Activated CD4-positive, alpha-beta memory T cell treated with anti-CD3 and anti-CD28 coated beads for 36 hours (primary cell): ENCODE measurements around the gene GPR17. TPM values are rescaled to one million over a fixed set of nuclear protein-coding genes. Genes with fewer than 3 reads are reported as not detected.

ENCODE experiments used
- CTCF ChIA-PET: fragments of 350-600 bp; sonication (Branson Sonifier 250); formaldehyde crosslinking; loops from one replicate; lab custom pipeline; 2021; ENCODE audit warnings: antibody characterized with exemption, inconsistent platforms; lab: Charles Lee
- POLR2A ChIA-PET: fragments of 350-600 bp; sonication (Branson Sonifier 250); formaldehyde crosslinking; loops from one replicate; lab custom pipeline; 2021; ENCODE audit warnings: antibody characterized with exemption; lab: Charles Lee
- DNase-seq: peaks from one replicate; pipeline ENCODE4 v3.0.0-alpha.2; 2020
- H3K27ac Mint-ChIP-seq: one replicate; pipeline ENCODE4 v1.8.0; 2021; ENCODE audit warnings: mixed read lengths
- H3K27me3 Mint-ChIP-seq: one replicate; pipeline ENCODE4 v1.8.0; 2021; ENCODE audit warnings: mixed read lengths
- H3K36me3 Mint-ChIP-seq: one replicate; pipeline ENCODE4 v1.8.0; 2021; ENCODE audit warnings: mixed read lengths
- H3K4me1 Mint-ChIP-seq: one replicate; pipeline ENCODE4 v1.8.0; 2021; ENCODE audit warnings: low read depth, mixed read lengths
- H3K4me3 Mint-ChIP-seq: one replicate; pipeline ENCODE4 v1.8.0; 2021; ENCODE audit warnings: mild to moderate bottlenecking, mixed read lengths
- H3K9me3 Mint-ChIP-seq: one replicate; pipeline ENCODE4 v1.8.0; 2021; ENCODE audit warnings: mixed read lengths
- intact Hi-C: fragments of 100-400 bp; cut with micrococcal nuclease; formaldehyde crosslinking; loops from one replicate; pipeline ENCODE4 v1.15.1; 2023
- total RNA-seq, 2 experiments: library from RNA; stranded (reverse); gene quantifications; one replicate each; pipeline ENCODE4 v1.2.3, GENCODE V29; 2021

Gene GPR17
- total RNA-seq, 2 experiments from 2014 or later: not detected

GRCh38 chr2:127662937-127663565 lies 17.1 kb downstream of the GPR17 start:
- Mint-ChIP-seq H3K27me3 (peaks cover 46% of the 10 kb centered on the region), H3K4me3 (no peak overlapping the region), H3K36me3 (no peaks in the 10 kb centered on the region), H3K4me1 (no peaks in the 10 kb centered on the region), H3K9me3 (no peaks in the 10 kb centered on the region), H3K27ac (no peak overlapping the region)
- intact Hi-C loops: no loop called here
- DNase-seq: no peak
- CTCF ChIA-PET: no interaction called here
- POLR2A ChIA-PET: no interaction called here

DNA sequence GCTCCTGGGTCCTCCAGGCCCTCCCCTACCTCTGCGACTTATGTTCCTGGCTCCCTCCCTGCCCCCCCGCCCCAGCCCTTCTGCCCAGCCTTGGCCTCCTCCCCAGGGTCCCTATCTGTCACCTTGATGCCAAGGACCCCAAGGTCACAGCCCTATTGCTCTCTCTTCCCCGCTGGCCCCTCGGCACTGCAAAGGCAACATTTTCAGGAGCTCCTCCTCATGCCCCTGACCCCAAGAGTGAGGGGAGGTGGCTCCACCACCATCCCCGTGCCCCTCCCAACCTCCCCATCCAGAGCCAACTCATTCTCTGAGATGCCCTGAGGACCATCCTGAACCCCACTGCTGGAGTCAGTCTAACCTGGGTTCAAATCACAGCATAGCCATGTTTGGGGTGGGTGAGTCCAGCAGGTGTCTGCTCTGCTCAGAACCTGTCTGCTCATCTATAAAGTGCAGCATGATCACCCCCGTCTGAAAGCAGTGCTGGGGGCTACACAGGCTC lies 17.7 kb downstream of the GPR17 start:
- CTCF ChIA-PET: no interaction called here
- H3K4me3 Mint-ChIP-seq: no peak overlapping the region

GRCh38 chr2:127664065-127664894 lies 18.3 kb downstream of the GPR17 start:
- DNase-seq: peak; percentile 5
- no peak overlapping the region for H3K4me3 Mint-ChIP-seq
- ChIA-PET POLR2A (no interaction called here), CTCF (no interaction called here)
- intact Hi-C loops: no loop called here
- H3K4me1 Mint-ChIP-seq: no peaks in the 10 kb centered on the region
- peaks cover 49% of the 10 kb centered on the region for H3K27me3 Mint-ChIP-seq
- H3K36me3 Mint-ChIP-seq: no peaks in the 10 kb centered on the region
- no peaks in the 10 kb centered on the region for H3K9me3 Mint-ChIP-seq
- no peak overlapping the region for H3K27ac Mint-ChIP-seq

More for the DNA sequence above, 17.7 kb downstream of the GPR17 start:
- POLR2A ChIA-PET: no interaction called here
- intact Hi-C loops: no loop called here
- no peaks in the 10 kb centered on the region for H3K36me3 Mint-ChIP-seq
- H3K9me3 Mint-ChIP-seq: no peaks in the 10 kb centered on the region
- peaks cover 46% of the 10 kb centered on the region for H3K27me3 Mint-ChIP-seq
- DNase-seq: peak; percentile 4
- no peaks in the 10 kb centered on the region for H3K4me1 Mint-ChIP-seq
- no peak overlapping the region for H3K27ac Mint-ChIP-seq

DNA sequence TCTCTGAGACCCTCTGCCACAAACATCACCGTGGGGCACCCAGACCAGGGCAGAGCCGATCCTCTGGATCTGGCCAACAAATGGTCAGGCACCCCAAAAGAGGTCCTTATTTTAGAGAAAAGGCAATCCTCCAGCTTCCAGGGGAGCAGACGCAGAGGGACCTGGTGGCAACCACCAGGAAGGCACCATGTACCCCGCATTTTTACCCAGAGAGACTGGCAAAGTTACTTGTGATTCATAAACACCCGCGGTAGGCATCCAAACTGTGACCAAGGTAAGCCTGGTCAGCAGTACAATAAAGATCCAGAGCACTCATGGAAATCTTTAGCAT lies 18.9 kb downstream of the GPR17 start:
- Mint-ChIP-seq H3K27ac (no peak overlapping the region), H3K4me1 (no peaks in the 10 kb centered on the region), H3K27me3 (peaks cover 49% of the 10 kb centered on the region), H3K36me3 (no peaks in the 10 kb centered on the region), H3K9me3 (no peaks in the 10 kb centered on the region), H3K4me3 (no peak overlapping the region)
- DNase-seq: no peak
- intact Hi-C loops: no loop called here
- ChIA-PET CTCF (no interaction called here), POLR2A (interaction anchor here (0.5 kb wide), 1 partner anchor 125 kb away, joined by 3 read pairs; no protein-coding TSS in a partner anchor)

DNA sequence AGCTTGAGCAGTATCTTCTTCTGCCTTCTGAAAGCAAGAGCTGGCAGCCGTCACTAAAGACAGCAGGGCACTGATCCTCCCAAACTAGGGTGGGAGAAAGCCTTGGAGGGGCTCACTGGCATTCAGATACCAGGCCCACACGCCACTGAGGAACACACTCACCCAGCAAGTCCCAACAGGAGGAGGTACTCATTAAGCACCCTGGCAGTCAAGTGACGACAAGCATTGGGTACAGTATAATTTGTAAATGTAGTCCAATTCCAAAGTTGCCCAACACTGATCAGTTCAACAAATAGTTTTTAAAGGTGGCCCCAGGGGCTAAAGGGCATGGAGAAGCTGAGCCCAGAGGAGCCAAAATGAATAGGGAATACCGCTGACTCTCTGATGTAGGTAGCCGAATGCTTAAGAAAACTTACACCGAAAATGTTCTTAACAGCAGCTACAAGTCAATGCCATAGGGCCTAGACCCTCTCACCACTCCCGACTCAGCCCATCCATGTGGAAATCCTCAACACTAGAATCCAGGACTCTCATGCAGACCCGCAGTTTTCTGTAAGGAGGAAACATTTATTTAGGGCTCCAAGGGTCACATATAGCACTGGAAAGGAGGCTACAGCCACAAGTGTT lies 19.4 kb downstream of the GPR17 start:
- Mint-ChIP-seq H3K27ac (no peak overlapping the region), H3K4me1 (no peaks in the 10 kb centered on the region), H3K27me3 (peaks cover 54% of the 10 kb centered on the region), H3K4me3 (no peak overlapping the region), H3K9me3 (no peaks in the 10 kb centered on the region), H3K36me3 (no peaks in the 10 kb centered on the region)
- ChIA-PET POLR2A (interaction anchor here (0.5 kb wide), 1 partner anchor 125 kb away, joined by 3 read pairs; no protein-coding TSS in a partner anchor), CTCF (no interaction called here)
- intact Hi-C loops: no loop called here
- no peak for DNase-seq

DNA sequence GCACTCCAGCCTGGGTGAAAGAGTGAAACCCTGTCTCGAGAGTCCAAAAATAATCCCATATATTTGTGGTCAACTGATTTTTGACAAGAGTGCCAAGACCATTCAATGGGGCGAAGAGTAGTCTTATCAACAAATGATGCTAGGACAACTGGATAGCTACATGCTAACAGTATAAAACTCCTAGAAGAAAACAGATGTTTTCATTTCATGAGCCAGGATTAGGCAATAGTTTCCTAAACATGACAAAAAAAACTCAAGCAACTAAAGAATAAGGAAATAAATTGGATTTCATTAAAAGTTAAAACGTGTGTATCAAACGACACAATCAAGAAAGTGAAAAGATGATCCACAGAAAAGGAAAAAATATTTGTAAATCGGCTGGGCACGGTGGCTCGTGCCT lies 23.1 kb downstream of the GPR17 start:
- no peaks in the 10 kb centered on the region for H3K4me1 Mint-ChIP-seq
- no peaks in the 10 kb centered on the region for H3K36me3 Mint-ChIP-seq
- POLR2A ChIA-PET: no interaction called here
- DNase-seq: no peak
- H3K27ac Mint-ChIP-seq: no peak overlapping the region
- peaks cover 54% of the 10 kb centered on the region for H3K27me3 Mint-ChIP-seq
- CTCF ChIA-PET: no interaction called here
- intact Hi-C loops: no loop called here
- no peak overlapping the region for H3K4me3 Mint-ChIP-seq
- no peaks in the 10 kb centered on the region for H3K9me3 Mint-ChIP-seq

- ChIA-PET POLR2A (no interaction called here), CTCF (no interaction called here)
- Mint-ChIP-seq H3K4me1 (peaks cover 4% of the 10 kb centered on the region), H3K36me3 (no peaks in the 10 kb centered on the region), H3K27ac (no peak overlapping the region), H3K27me3 (peaks cover 53% of the 10 kb centered on the region), H3K9me3 (no peaks in the 10 kb centered on the region), H3K4me3 (no peak overlapping the region)
- DNase-seq: no peak
- intact Hi-C loops: no loop called here
Observed at GRCh38 chr2:127670055-127670956, 24.4 kb downstream of the GPR17 start.

DNA sequence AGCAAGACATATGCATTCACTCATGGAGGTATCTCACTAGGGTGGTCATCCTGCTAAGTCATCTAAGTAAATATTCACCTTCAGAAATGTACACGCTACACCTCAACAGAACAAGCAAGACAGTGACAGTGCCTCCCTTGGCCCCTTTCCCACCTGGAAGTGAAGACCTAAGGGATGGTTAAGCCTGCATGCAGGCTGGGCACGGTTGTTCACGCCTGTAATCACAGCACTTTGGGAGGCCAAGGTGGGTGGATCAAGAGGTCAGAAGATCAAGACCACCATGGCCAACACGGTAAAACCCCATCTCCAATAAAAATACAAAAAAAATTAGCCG lies 25.0 kb downstream of the GPR17 start:
- H3K4me3 Mint-ChIP-seq: no peak overlapping the region
- H3K36me3 Mint-ChIP-seq: no peaks in the 10 kb centered on the region
- peaks cover 50% of the 10 kb centered on the region for H3K27me3 Mint-ChIP-seq
- DNase-seq: no peak
- POLR2A ChIA-PET: no interaction called here
- no peaks in the 10 kb centered on the region for H3K9me3 Mint-ChIP-seq
- CTCF ChIA-PET: no interaction called here
- intact Hi-C loops: no loop called here
- H3K4me1 Mint-ChIP-seq: peaks cover 4% of the 10 kb centered on the region
- H3K27ac Mint-ChIP-seq: no peak overlapping the region

- intact Hi-C loops: no loop called here
- H3K4me3 Mint-ChIP-seq: no peak overlapping the region
- peaks cover 4% of the 10 kb centered on the region for H3K4me1 Mint-ChIP-seq
- H3K9me3 Mint-ChIP-seq: no peaks in the 10 kb centered on the region
- no peak for DNase-seq
- no peaks in the 10 kb centered on the region for H3K36me3 Mint-ChIP-seq
- peaks cover 48% of the 10 kb centered on the region for H3K27me3 Mint-ChIP-seq
- CTCF ChIA-PET: no interaction called here
- H3K27ac Mint-ChIP-seq: peak overlapping the region; percentile 8
- POLR2A ChIA-PET: no interaction called here
Observed at GRCh38 chr2:127671557-127672302, 25.8 kb downstream of the GPR17 start.

DNA sequence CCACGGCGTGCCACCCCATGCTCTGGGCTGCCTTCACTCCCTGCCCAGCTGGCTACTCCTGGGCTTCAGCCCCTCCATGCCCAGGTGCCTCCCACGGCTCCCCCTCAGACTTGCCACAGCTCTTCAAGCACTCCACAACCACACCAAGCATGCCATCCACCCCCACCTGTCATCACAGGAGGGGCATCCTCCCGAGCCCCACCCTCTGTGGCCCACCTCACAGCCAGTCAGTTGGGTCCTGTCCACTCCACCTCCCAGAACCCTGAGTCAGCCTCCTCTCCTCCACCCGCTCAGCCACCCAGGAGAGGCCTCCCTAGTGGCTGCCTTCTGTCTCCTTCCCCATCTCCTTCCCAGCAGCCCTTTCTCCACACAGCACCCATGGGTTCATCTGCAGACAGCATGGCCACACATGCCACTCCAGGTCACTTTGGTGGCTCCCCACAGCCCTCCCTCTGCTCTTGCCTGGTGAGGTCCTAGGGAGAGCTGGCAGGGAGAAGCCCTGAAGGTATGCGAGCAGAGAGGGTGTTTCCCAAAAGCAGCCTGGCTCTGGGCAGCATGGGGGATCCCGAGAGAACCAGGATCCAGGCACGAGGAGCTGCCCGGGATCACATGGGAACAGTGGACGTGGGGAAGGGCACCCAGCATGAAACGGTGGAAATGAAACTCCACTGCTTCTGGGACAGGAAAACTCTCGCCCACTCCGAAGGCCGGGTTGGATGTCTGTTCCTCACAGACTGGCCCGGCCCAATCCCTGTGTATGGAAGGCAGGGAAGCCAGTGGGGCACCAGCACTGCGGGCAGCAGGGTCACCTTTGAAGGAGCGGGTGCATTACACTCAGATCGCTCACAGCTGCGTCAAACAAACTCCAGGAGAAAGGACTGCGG lies 26.6 kb downstream of the GPR17 start:
- H3K4me1 Mint-ChIP-seq: peaks cover 4% of the 10 kb centered on the region
- CTCF ChIA-PET: no interaction called here

More for the DNA sequence above, 26.6 kb downstream of the GPR17 start:
- no peak for DNase-seq
- no peaks in the 10 kb centered on the region for H3K36me3 Mint-ChIP-seq
- POLR2A ChIA-PET: no interaction called here
- H3K27me3 Mint-ChIP-seq: peaks cover 46% of the 10 kb centered on the region
- H3K9me3 Mint-ChIP-seq: no peaks in the 10 kb centered on the region
- no peak overlapping the region for H3K27ac Mint-ChIP-seq
- no peak overlapping the region for H3K4me3 Mint-ChIP-seq
- intact Hi-C loops: no loop called here
